Activated T-cell treated with anti-CD3 and anti-CD28 coated beads for 48 hours (primary cell): ENCODE results near the gene KCNJ16.

ENCODE experiments used
- DNase-seq: peaks from one replicate; pipeline ENCODE4 v3.0.0-alpha.2; 2020; ENCODE audit warnings: low read depth

KCNJ16 gene

GRCh38 chr17:70070305-70071027, 4.6 kb upstream of the KCNJ16 start:
- DNase-seq: no peak

GRCh38 chr17:70071127-70071526, 3.9 kb upstream of the KCNJ16 start:
- DNase-seq: no peak

GRCh38 chr17:70071620-70072019, 3.4 kb upstream of the KCNJ16 start:
- DNase-seq: no peak

GRCh38 chr17:70072546-70073309, 2.3 kb upstream of the KCNJ16 start:
- DNase-seq: no peak

- DNase-seq: no peak
Measured at GRCh38 chr17:70073310-70073709, 1.7 kb upstream of the KCNJ16 start.

- no peak for DNase-seq
Measured at GRCh38 chr17:70073799-70074198, 1.2 kb upstream of the KCNJ16 start.

GRCh38 chr17:70074236-70074830, 692 bp upstream of the KCNJ16 start:
- no peak for DNase-seq

GRCh38 chr17:70076189-70076588, 1.2 kb downstream of the KCNJ16 start:
- no peak for DNase-seq

GRCh38 chr17:70076831-70077230, 1.8 kb downstream of the KCNJ16 start:
- no peak for DNase-seq

- no peak for DNase-seq
Measured at GRCh38 chr17:70078549-70078948, 3.5 kb downstream of the KCNJ16 start.

GRCh38 chr17:70078994-70079531, 4.0 kb downstream of the KCNJ16 start:
- DNase-seq: no peak

GRCh38 chr17:70080541-70081347, 5.7 kb downstream of the KCNJ16 start:
- DNase-seq: no peak

GRCh38 chr17:70081885-70082284, 6.9 kb downstream of the KCNJ16 start:
- DNase-seq: no peak

- no peak for DNase-seq
Measured at GRCh38 chr17:70084476-70084875, 9.5 kb downstream of the KCNJ16 start.

- no peak for DNase-seq
Measured at GRCh38 chr17:70086516-70086915, 11.5 kb downstream of the KCNJ16 start.

- no peak for DNase-seq
Measured at GRCh38 chr17:70089513-70090148, 14.6 kb downstream of the KCNJ16 start.

GRCh38 chr17:70091005-70091568, 16.1 kb downstream of the KCNJ16 start:
- no peak for DNase-seq

- DNase-seq: no peak
Measured at GRCh38 chr17:70091696-70092095, 16.7 kb downstream of the KCNJ16 start.

GRCh38 chr17:70093163-70093562, 18.1 kb downstream of the KCNJ16 start:
- no peak for DNase-seq

- no peak for DNase-seq
Measured at GRCh38 chr17:70095455-70095854, 20.4 kb downstream of the KCNJ16 start.

- no peak for DNase-seq
Measured at GRCh38 chr17:70096861-70097260, 21.8 kb downstream of the KCNJ16 start.
